HG02763 (cell line): Measurements from ENCODE around the gene PIK3R5.

Experiments
- ATAC-seq: cut with Tn5 transposase; IDR thresholded peaks from one replicate; pipeline ENCODE4 v1.9.1; 2021; ENCODE audit warnings: mild to moderate bottlenecking, moderate library complexity; ENCODE audit not compliant: unreplicated experiment

Gene PIK3R5

GRCh38 chr17:8881606-8882005, 83.9 kb downstream of the PIK3R5 start:
- no peak for ATAC-seq

DNA sequence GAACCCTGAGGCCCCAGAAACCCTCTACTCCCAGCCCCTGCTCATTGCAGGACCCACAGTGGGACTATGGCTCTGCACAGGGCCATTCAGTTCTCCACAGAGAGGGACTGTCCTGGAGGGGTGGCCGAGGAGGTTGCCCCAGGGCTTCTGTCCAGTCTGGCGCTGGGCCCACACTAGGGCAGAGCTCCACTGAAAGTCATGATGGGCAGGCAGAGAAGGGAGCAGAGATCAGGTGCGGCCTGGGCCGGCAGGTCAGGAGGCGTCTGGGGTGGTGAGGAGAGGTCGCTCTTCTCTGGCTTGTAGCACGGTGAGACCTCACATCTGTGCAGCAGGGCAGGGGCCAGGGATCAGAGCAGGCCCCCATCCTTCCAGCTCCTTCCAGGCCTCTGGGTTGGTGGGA, 85.0 kb downstream of the PIK3R5 start:
- no peak for ATAC-seq

GRCh38 chr17:8879410-8879809, 86.1 kb downstream of the PIK3R5 start:
- no peak for ATAC-seq

DNA sequence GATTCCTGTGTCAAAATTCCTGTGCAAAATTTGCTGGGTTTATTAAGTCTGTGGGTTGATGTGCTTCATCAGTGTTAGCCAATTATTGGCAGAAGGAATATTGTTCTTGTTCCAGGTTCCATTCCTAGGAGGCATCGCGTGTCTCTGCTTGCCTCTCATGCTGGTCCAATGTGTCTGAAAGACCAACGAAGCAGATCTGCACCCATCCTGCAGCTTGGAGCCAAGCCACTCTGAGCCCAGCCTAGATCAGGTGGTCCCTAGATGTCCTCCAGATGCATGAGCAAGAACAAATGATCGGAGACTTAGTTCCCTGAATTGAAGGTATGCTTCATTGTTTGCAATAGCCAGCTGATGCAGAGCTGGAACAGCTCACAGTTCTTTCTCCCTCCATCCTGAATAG, 87.5 kb downstream of the PIK3R5 start:
- no peak for ATAC-seq

DNA sequence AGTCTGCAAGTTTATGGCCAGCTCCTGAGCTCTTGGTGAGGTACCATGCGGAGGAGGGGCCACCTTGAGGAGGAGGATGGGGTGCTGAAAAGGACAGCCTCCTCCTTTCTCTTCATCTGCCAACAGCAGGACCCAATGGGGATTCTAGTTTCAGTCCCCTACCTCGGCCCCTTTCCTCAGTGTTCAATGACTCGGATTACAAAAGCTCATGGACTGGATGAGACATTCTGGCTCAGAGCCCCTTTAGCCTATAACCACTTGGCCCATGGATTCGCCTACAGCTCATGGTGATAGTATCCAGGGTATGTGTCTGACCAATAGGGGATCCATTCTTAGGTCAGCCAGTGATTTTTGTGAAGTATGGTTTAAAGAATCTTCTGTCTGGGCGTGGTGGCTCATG, 89.5 kb downstream of the PIK3R5 start:
- ATAC-seq: no peak

- no peak for ATAC-seq
These were observed 90.1 kb downstream of the PIK3R5 start for GRCh38 chr17:8875436-8875835.

DNA sequence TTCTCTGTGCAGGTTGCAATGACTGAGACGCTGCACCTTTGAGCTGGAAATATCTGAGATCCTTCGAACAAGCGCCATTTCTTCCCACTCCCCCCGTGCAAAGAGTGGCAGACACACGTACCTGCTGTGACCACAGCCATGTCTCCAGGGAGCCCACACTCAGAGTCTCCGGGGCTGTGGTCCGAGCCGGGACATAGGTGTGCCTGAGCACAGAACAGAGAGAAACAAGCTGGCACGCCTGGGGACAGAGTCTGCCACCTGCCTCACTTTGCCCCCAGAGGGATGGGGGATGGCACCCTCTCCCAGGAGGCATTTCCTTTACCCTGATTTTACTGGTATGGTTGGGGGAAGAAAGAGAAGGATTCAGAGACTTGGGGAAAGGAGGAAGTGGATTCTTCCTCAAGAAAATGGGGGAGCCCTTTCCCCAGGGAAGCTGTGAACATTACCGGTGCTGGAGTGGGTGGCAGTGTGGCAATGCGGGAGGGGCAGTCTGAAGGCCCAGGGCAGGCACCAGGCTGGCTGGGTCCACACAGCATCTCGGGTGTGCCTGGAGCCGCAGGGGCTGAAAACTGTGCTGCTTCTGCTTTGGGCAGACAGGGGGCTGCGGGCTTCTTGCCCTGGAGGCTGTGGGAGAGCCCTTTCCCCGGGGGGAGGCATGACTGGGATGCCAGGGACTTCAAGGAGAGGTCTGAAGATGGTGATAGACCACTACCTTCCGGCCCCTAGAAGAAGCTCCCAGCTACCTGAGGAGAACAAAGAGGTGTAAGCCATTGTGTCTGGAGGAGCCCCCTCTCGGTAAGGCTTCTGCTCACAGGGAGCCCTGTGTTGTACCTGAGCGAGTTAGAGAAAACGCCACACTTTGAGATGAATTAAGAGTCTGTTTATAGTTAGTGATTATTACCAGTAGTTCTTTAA, 91.4 kb downstream of the PIK3R5 start:
- ATAC-seq: no peak

- ATAC-seq: no peak
These were observed 92.6 kb downstream of the PIK3R5 start for GRCh38 chr17:8872705-8873435.

DNA sequence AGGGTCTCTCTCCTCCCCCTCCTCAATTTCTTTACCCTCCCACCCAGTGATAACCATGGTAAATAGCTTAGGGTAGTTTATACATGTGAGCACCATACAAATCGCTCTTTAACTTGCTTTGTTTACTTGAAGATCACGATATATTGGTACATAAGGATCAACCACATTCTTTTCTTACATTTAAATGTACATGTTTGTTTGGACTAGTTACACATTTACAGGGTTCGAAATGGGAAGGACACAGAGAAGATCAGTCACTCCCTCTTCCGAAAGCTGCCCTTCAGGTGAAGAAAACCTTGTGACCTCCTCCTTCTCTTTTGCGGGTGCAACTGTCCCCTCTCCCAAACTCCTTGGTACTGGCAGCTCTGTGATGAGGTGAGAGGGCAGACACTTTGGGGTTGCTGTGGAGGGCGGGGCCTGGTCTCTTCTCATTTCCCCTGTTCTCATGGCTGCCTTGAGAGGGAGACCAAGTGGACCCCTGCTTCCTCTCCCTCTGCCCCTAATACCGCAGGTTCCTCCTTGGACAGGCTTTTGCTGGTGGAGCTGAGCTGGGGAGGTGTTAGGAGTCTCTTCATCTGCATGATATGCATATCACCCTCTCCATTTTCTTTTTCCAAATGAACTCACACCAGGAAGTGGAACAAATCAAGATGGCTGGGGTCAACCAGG, 93.3 kb downstream of the PIK3R5 start:
- no peak for ATAC-seq

DNA sequence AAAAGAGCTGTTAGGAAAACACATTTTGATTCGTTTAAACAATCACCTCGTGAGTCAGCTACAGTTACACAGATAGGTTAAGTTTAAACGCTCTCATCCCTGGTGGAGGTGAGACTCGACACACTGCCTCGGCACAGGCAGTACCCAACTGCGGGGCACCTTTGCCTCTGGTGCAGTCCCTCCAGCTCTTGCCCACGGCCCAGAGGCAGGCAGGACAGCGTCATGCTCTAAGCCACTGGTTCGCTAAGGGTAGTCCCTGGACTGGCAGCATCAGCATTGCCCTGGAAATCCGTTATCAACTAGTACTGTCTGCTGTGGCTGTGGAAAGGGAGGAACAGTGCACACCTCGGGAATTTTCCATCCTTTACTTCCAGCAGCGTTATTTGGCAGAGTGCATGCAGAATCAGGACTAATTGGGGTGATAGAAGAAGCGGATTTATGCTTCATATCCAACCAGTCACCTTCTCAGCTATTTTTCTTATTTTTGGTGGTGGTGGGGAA, 94.4 kb downstream of the PIK3R5 start:
- ATAC-seq: no peak

GRCh38 chr17:8870406-8871040, 95.0 kb downstream of the PIK3R5 start:
- no peak for ATAC-seq

DNA sequence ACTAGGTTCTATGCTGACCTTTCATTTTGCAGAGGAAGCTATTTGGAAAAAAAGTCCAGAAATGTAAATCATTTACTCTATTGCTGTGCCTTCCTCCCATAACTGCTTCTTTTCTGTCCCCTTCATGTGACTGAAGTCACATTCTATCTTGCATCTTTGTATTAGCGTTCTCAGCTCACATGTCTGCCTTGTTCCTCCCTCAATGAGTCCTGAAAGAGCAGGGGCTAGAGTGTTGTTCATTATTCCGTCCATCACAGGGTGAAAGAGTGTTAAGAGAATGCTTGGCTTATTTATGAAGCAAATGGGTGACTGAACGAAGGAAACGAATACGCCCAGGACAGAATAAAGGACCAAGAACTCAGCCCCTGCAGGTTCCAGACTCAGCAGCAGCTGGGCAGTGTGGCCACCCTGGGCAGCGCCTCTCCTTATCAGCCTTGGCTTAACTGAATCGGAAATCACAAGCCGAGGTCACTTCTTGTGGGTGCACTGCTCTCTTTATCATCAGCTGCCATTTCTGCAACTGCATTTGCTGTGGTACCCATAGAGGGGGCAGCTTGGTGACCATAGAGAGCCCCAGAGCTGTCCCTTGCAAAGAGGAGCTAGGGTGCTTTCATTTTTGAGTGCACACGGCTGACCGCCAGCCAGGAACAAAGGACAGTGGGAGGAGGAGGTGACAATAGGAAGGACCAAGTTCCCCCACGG, 96.2 kb downstream of the PIK3R5 start:
- ATAC-seq: no peak

- ATAC-seq: no peak
These were observed 97.0 kb downstream of the PIK3R5 start for GRCh38 chr17:8868529-8868951.

DNA sequence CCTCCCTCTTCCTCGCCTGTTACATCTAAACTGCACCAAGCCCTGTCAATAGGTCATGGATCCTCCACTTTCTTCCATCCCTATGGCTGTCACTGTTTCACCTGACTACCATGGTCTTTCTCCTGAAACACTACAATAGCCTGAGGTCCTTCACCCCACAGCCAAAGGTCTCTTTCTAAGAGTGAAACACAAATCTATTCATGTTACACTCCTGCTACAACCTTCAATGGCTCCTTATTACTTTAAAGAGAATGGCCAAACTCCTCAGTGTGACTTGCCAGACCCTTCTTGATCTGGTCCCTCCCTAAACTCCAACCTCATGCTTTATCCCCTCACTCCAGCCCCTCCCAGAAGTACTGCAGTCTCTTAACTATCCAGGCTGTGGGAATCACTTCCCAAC, 97.4 kb downstream of the PIK3R5 start:
- ATAC-seq: no peak

- ATAC-seq: no peak
These were observed 98.0 kb downstream of the PIK3R5 start, which contains the start of gene PIK3R6 for GRCh38 chr17:8867361-8867981. Gene PIK3R6 (minus strand): TSS chr17:8867674. CDS start chr17:8849794, 17,880 bp downstream.

- ATAC-seq: no peak
These were observed 99.7 kb downstream of the PIK3R5 start for GRCh38 chr17:8865811-8866210.

DNA sequence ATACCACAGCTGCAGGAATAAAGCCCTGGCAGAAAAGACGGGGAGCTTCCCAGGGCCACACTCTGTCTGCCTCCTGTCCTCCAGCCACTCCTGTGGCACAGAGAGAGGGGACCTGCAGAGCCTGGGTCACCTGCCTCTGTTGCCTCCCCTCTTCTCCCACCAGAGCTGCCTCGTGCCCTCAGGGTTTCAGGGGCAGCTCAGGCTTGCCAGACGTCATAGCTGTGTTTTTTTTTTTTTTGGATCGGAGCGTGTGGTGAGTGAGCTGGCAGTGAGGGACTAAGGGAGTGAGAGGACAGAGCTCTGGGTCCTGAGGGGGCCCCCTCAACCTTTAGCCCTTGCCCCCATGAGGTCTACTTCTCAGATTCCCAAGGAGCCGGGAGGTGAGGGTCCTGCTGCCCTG, 100.1 kb downstream of the PIK3R5 start:
- no peak for ATAC-seq

DNA sequence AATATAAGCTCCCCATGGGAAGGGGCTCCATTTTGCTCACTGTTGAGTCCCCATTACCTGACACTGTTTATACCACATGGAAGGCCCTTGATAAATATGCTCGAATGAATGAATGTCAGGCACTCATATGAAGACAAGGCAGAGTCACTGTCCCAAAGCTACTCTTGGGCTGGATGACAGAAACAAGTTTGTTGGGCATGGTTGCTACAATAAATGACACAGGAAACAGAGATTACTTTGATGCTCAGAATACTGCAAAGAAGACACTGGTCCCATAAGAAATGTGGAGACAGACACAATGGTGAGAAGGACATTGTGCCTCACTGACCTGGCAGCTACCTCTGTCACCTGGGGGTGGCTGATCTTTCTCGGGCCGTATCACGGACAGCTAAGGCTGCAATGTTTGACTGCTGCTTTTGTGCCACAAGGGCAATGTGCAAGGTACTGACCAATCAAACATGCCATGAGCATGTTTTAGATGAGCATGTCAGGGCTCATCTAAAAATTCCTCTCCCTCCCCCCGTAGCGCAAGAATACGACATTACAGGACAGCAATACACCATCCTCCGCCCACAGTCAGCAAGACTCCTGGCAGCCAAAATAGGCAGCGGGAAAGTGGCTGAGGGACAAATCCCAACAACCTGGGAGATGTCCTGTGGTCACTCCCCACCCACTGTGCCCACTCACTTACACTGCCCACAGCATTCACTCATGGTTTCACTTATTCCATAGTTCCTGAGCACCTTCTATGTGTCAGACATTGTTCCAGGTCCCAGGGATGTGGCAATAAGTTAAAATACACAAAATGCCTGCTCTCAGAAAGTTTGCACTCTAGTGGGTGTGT, 103.1 kb downstream of the PIK3R5 start:
- ATAC-seq: no peak
